Esophagus muscularis mucosa (tissue), 4 donors: Measurements from ENCODE around the gene ARL8B. TPM values are rescaled to one million over a fixed set of nuclear protein-coding genes. Genes with fewer than 3 reads are reported as not detected.

ENCODE experiments used
- DNase-seq: peaks from one replicate; pipeline ENCODE4 v3.0.0-alpha.2; 2017; ENCODE audit errors: extremely low spot score
- H3K27ac ChIP-seq, 4 donors: fragments of 200-600 bp; sonication (generic); replicated peaks in 1 of 4; 1 replicate in 3 of 4; 2 replicates in 1 of 4; pipeline ENCODE4 v1.5.1; 2016 to 2019; ENCODE audit warnings: mild to moderate bottlenecking in 1 of 4
- H3K27me3 ChIP-seq, 4 donors: fragments of 200-600 bp; sonication (generic); one replicate each; pipeline versions ENCODE4 v1.5.1 to v1.6.0; 2016 to 2019
- H3K36me3 ChIP-seq, 4 donors: fragments of 200-600 bp; sonication (generic); one replicate each; pipeline ENCODE4 v1.5.1; 2016 to 2019
- H3K4me1 ChIP-seq, 4 donors: fragments of 200-600 bp; sonication (generic); one replicate each; pipeline ENCODE4 v1.5.1; 2016 to 2019
- H3K4me3 ChIP-seq, 4 donors: fragments of 200-600 bp; sonication (generic); 1 replicate in 2 of 4; 2 replicates in 2 of 4; pipeline ENCODE4 v1.5.1; 2016 to 2019; ENCODE audit warnings: mild to moderate bottlenecking in 4 of 4, moderate library complexity in 1 of 4
- H3K9me3 ChIP-seq, 4 donors: fragments of 200-600 bp; sonication (generic); 1 replicate in 3 of 4; 2 replicates in 1 of 4; pipeline ENCODE4 v1.5.1; 2016 to 2019
- EP300 ChIP-seq: sonication (generic); formaldehyde crosslinking; IDR thresholded peaks from one replicate; pipeline ENCODE4 v1.6.1; 2017; ENCODE audit warnings: antibody characterized with exemption
- POLR2A ChIP-seq: fragments of 450-650 bp; IDR thresholded peaks from one replicate; pipeline ENCODE4 v1.6.1; 2017; ENCODE audit warnings: antibody characterized with exemption, moderate library complexity, mild to moderate bottlenecking, low read depth
- POLR2AphosphoS5 ChIP-seq, 2 donors: sonication (generic); formaldehyde crosslinking; IDR thresholded peaks; one replicate each; pipeline ENCODE4 v1.6.1; 2017; ENCODE audit warnings: antibody characterized with exemption in 2 of 2
- WGBS: methylation state at CpG from one replicate; pipeline ENCODE4 v1.1.5; 2018; 5-methylcytosine and 5-hydroxymethylcytosine counted together
- intact Hi-C: fragments of 100-400 bp; cut with DNase I; formaldehyde crosslinking; loops from one replicate; pipeline ENCODE4 v1.15.1; 2023
- total RNA-seq, 4 donors: library from RNA; depleted of rRNA; stranded (reverse); fragments of >200 nt; gene quantifications; one replicate each; pipeline versions ENCODE4 v1.1.0 to v1.2.1, GENCODE V29; 2016
- TF ChIP-seq, protein P1 (sequence below), 3 experiments: fragments of 200-600 bp in 2 of 3; fragments of 450-650 bp in 1 of 3; sonication (generic) in 2 of 3; IDR thresholded peaks; one replicate each; pipeline ENCODE4 v1.5.1; 2017 to 2019; ENCODE audit warnings: antibody characterized with exemption in 3 of 3, mild to moderate bottlenecking in 2 of 3, moderate library complexity in 1 of 3

Gene ARL8B
- total RNA-seq, result 10 to 100 TPM; 40.6 to 47.1 (median 43.8) TPM

DNA sequence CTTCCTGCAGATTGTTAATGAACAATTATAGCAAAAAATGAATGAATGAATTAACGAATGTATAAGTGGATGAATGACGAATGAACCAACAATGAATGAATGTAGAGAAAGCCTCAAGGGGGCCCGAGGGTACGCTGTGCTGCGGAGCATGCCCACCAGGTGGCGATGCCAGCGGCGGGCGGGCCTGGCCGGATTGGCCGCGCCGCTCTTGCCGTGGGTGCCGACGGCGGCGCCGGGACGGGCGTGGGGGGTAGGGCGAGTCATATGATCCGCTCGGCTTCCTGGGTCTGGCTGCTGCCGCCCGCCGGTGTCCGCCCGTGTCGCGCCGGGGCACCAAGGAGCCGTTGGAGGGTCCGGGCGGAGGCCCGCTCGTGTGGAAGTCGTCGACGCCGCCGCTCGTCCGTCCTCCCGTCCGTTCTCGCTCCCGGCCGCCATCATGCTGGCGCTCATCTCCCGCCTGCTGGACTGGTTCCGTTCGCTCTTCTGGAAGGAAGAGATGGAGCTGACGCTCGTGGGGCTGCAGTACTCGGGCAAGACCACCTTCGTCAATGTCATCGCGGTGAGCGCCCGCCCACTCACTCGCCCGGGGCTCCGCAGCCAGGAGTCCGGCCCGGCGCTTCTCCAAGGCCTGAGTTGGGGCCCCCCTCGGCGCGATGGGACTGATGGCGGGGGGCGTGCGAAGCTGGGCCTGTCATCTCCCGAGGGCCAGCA, at the start of gene ARL8B:
Gene ARL8B, plus strand, starts transcription at position 263 of the 711 bp plus-strand sequence. Its CDS starts 174 bp downstream, at position 437.
- WGBS, result 0% methylated on average over 22 of the region's 74 CpGs
- H3K27ac ChIP-seq, result peak within 1 kb of the TSS; percentile 90 to 95 (median 93)
- H3K27me3 ChIP-seq, result no peaks in the 10 kb centered on the region
- H3K4me1 ChIP-seq, result peaks cover 37 to 49% (median 47%) of the 10 kb centered on the region in 4 donors
- peak; percentile 96 for DNase-seq
- peak; percentile 88 to 91 for TF ChIP-seq POLR2AphosphoS5 (IDR thresholded peaks at IDR 0.05)
- peak; percentile 68 for TF ChIP-seq POLR2A
- TF ChIP-seq, protein P1, sequence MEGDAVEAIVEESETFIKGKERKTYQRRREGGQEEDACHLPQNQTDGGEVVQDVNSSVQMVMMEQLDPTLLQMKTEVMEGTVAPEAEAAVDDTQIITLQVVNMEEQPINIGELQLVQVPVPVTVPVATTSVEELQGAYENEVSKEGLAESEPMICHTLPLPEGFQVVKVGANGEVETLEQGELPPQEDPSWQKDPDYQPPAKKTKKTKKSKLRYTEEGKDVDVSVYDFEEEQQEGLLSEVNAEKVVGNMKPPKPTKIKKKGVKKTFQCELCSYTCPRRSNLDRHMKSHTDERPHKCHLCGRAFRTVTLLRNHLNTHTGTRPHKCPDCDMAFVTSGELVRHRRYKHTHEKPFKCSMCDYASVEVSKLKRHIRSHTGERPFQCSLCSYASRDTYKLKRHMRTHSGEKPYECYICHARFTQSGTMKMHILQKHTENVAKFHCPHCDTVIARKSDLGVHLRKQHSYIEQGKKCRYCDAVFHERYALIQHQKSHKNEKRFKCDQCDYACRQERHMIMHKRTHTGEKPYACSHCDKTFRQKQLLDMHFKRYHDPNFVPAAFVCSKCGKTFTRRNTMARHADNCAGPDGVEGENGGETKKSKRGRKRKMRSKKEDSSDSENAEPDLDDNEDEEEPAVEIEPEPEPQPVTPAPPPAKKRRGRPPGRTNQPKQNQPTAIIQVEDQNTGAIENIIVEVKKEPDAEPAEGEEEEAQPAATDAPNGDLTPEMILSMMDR (IDR thresholded peaks at IDR 0.05), result peak; percentile 96 to 98 (median 97)
- TF ChIP-seq EP300, result no peak
- intact Hi-C loops, result loop anchor here (5.0 kb wide), 1 partner anchor 65 kb away; the partner anchor contains the start of gene EDEM1
- no peaks in the 10 kb centered on the region for H3K9me3 ChIP-seq
- H3K36me3 ChIP-seq, result no peaks in the 10 kb centered on the region
- H3K4me3 ChIP-seq, result peak within 1 kb of the TSS; percentile 74 to 98 (median 90)

DNA sequence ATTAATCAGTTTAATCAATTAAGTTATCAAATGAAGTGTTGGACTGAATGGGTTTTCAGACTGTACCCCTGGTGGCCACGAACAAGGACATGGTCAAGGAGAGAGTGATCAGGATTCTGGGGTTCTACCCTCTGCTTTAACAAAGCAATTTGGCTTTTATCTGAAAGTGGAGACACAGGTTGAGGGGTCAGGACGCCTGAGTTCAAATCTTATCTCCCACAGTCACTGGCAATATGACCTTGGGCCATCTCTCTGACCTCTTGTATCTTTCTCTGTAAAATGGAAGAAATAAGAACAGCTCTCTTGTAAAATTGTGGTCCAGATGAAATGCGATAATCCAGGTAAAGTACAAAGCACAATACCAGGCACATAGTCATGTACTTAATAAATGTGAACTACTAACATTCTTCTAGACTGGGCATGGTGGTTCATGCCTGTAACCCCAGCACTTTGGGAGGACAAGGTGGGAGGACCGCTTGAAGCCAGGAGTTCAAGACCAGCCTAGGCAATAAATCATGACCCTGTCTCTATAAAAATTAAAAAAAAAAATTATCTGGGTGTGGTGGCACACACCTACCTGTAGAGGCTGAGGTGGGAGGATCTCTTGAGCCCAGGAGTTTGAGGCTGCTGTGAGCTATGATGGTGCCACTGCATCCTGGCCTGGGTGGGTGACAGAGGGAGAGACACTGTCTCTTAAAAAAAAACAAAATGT, 48.6 kb upstream of the ARL8B start:
- TF ChIP-seq EP300, result no peak
- TF ChIP-seq POLR2A, result no peak
- no peak for TF ChIP-seq POLR2AphosphoS5 (IDR thresholded peaks at IDR 0.05)
- TF ChIP-seq, protein P1 (IDR thresholded peaks at IDR 0.05), result no peak
- no peaks in the 10 kb centered on the region for H3K36me3 ChIP-seq
- intact Hi-C loops, result no loop called here
- no peak overlapping the region for H3K4me3 ChIP-seq
- no peaks in the 10 kb centered on the region for H3K27me3 ChIP-seq
- H3K9me3 ChIP-seq, result no peaks in the 10 kb centered on the region
- H3K27ac ChIP-seq, result no peak overlapping the region
- H3K4me1 ChIP-seq, result peaks cover 0 to 14% (median 12%) of the 10 kb centered on the region in 4 donors
- DNase-seq, result no peak
- WGBS, result 91% methylated on average over 4 of the region's 4 CpGs

DNA sequence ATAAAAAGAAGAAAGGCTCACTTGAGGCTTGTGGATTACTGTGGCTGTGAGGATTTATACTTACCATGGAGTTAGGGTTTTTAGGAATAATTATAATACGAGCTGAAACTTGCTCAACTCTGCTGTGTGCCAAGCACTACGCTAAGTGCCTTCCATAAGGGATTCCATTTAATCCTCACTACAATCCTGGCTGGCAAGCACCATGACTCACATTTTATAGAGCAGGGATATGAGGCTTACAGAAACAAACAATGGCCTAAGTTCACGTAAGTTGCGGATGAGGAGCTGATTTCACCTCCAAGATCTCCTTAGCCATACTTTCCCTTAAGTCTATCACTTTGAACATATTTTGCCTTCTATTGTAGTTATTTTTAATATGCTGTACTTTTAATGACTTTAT, 43.9 kb upstream of the ARL8B start:
- intact Hi-C loops, result no loop called here
- Histone ChIP-seq H3K9me3 (no peaks in the 10 kb centered on the region), H3K4me3 (no peak overlapping the region), H3K27me3 (no peaks in the 10 kb centered on the region), H3K36me3 (no peaks in the 10 kb centered on the region), H3K4me1 (no peaks in the 10 kb centered on the region), H3K27ac (no peak overlapping the region)
- no peak for DNase-seq
- TF ChIP-seq POLR2A (no peak), POLR2AphosphoS5 (IDR thresholded peaks at IDR 0.05) (no peak), EP300 (no peak)
- TF ChIP-seq, protein P1 (IDR thresholded peaks at IDR 0.05), result no peak
- WGBS, result 67% methylated on average over 4 of the region's 4 CpGs

DNA sequence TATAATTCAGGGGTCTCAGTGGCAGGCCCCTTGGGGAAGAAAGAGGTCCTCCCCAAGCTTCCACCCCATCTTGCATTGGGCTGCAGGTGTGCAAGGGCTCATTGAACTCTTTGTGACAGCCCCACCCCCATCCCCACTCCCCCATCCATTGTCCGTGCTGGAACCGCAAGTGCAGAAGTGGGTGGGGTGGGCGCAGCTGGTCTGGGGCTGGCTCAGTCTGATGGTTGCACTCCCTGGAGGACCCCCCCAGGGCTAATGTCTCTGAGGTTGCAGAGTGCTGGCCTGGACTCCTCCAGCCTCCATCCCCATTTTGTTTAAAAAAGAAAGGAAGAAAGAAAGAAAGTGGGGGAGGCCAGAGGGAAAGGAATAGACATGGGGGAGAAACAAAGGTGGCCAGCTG, 42.3 kb upstream of the ARL8B start:
- intact Hi-C loops, result no loop called here
- WGBS, result 87% methylated on average over 3 of the region's 3 CpGs
- no peak for DNase-seq
- no peak overlapping the region for H3K27ac ChIP-seq
- H3K4me1 ChIP-seq, result no peaks in the 10 kb centered on the region
- no peaks in the 10 kb centered on the region for H3K36me3 ChIP-seq
- TF ChIP-seq, protein P1 (IDR thresholded peaks at IDR 0.05), result no peak
- no peak for TF ChIP-seq EP300
- no peak for TF ChIP-seq POLR2A
- no peak overlapping the region for H3K4me3 ChIP-seq
- H3K27me3 ChIP-seq, result no peaks in the 10 kb centered on the region
- no peaks in the 10 kb centered on the region for H3K9me3 ChIP-seq
